Lung (tissue), 12 donors: Measurements from ENCODE around the gene IZUMO1. TPM values are rescaled to one million over a fixed set of nuclear protein-coding genes. Genes with fewer than 3 reads are reported as not detected.

Experiments
- ATAC-seq: fragments of 200-7000 bp; cut with Tn5 transposase; one replicate; pipeline ENCODE4 v1.9.1; 2020; ENCODE audit warnings: moderate number of reproducible peaks; ENCODE audit not compliant: insufficient read depth, low FRiP score
- DNase-seq, 3 donors: peaks; one replicate each; pipeline ENCODE4 v3.0.0-alpha.2; 2013 to 2017
- H3K27ac ChIP-seq, 2 donors: one replicate each; pipeline ENCODE4 v1.5.1; 2013; ENCODE audit warnings: mild to moderate bottlenecking in 2 of 2, moderate library complexity in 2 of 2, control low read depth in 1 of 2, inconsistent platforms in 1 of 2, low read depth in 1 of 2, low read length in 1 of 2
- H3K27me3 ChIP-seq, 3 donors: one replicate each; pipeline ENCODE4 v1.5.1; 2013; ENCODE audit warnings: low read length in 2 of 3; ENCODE audit not compliant: control insufficient read depth in 3 of 3, insufficient read depth in 3 of 3
- H3K36me3 ChIP-seq, 4 donors: one replicate each; pipeline ENCODE4 v1.5.1; 2013; ENCODE audit warnings: low read length in 4 of 4, mild to moderate bottlenecking in 1 of 4, moderate library complexity in 1 of 4; ENCODE audit not compliant: control insufficient read depth in 4 of 4, insufficient read depth in 4 of 4
- H3K4me1 ChIP-seq, 5 donors: one replicate each; pipeline ENCODE4 v1.5.1; 2013; ENCODE audit warnings: low read length in 5 of 5, mild to moderate bottlenecking in 2 of 5, moderate library complexity in 1 of 5; ENCODE audit not compliant: control insufficient read depth in 5 of 5, insufficient read depth in 5 of 5
- H3K4me3 ChIP-seq: one replicate; pipeline ENCODE4 v1.5.1; 2013; ENCODE audit warnings: mild to moderate bottlenecking, control low read depth, moderate library complexity
- H3K9ac ChIP-seq, 2 donors: one replicate each; pipeline ENCODE4 v1.5.1; 2013; ENCODE audit warnings: low read length in 2 of 2, control low read depth in 1 of 2; ENCODE audit not compliant: insufficient read depth in 1 of 2
- H3K9me3 ChIP-seq, 4 donors: one replicate each; pipeline ENCODE4 v1.5.1; 2013; ENCODE audit warnings: low read length in 3 of 4, mild to moderate bottlenecking in 1 of 4, moderate library complexity in 1 of 4; ENCODE audit not compliant: control insufficient read depth in 4 of 4, insufficient read depth in 3 of 4
- CTCF ChIP-seq: IDR thresholded peaks from 2 replicates; pipeline ENCODE4 v1.5.1; 2012; ENCODE audit warnings: mild to moderate bottlenecking; ENCODE audit errors: control extremely low read depth, extremely low read depth
- WGBS, 2 donors: extraction: QIAGEN DNeasy Blood & Tissue Kit; methylation state at CpG; one replicate each; pipeline ENCODE4 v1.1.7; 2013; 5-methylcytosine and 5-hydroxymethylcytosine counted together
- polyA plus RNA-seq, 2 donors: library from polyadenylated mRNA; stranded (reverse); fragments of 200-250 nt; gene quantifications; one replicate each; pipeline ENCODE4 v1.2.1, GENCODE V29; 2013
- total RNA-seq, 2 donors: library from RNA; depleted of rRNA in 1 of 2; stranded (reverse); fragments of >200 nt in 1 of 2; gene quantifications; one replicate each; pipeline ENCODE4 v1.2.1, GENCODE V29; 2014 to 2021
- donor health status: control.
- donor health status: control.
- donor health status: Bipolar disorder and iron deficiency.
- donor health status: healthy.
- donor health status: DM: yes; HTN: yes; CAD: no.

IZUMO1 gene
- total and polyA plus RNA-seq, 4 donors, result 0.97 to 3.1 (median 1.8) TPM

GRCh38 chr19:48714759-48715675, 31.7 kb downstream of the IZUMO1 start:
- Histone ChIP-seq H3K9me3 (peaks cover 0 to 3% (median 0%) of the 10 kb centered on the region in 4 donors), H3K4me3 (peak overlapping the region; percentile 17), H3K27me3 (no peaks in the 10 kb centered on the region), H3K27ac (peak overlapping the region; percentile 69 to 86), H3K9ac (peak overlapping the region in 1 of 2 donors; percentile 78), H3K36me3 (no peaks in the 10 kb centered on the region), H3K4me1 (peaks cover 0 to 42% (median 16%) of the 10 kb centered on the region in 5 donors)
- 62 to 64% methylated on average over 26 of the region's 26 CpGs for WGBS, 2 donors
- DNase-seq (peak in 1 of 3 donors; percentile 18), ATAC-seq (no peak)
- no peak for TF ChIP-seq CTCF

GRCh38 chr19:48713864-48714755, 32.6 kb downstream of the IZUMO1 start:
- 1% methylated on average over 51 to 67 of the region's 67 CpGs for WGBS, 2 donors
- ATAC-seq, result peak; percentile 94
- H3K4me1 ChIP-seq, result peaks cover 0 to 35% (median 9%) of the 10 kb centered on the region in 5 donors

More at GRCh38 chr19:48713864-48714755, 32.6 kb downstream of the IZUMO1 start:
- peak; percentile 100 for DNase-seq
- Histone ChIP-seq H3K27me3 (no peaks in the 10 kb centered on the region), H3K9me3 (peaks cover 0 to 3% (median 0%) of the 10 kb centered on the region in 4 donors), H3K4me3 (peak overlapping the region; percentile 43), H3K36me3 (no peaks in the 10 kb centered on the region), H3K9ac (peak overlapping the region; percentile 67 to 78), H3K27ac (peak overlapping the region; percentile 69 to 86)
- TF ChIP-seq CTCF, result no peak
